CD4-positive, alpha-beta T cell treated with Interleukin-2 at 100 ng/mL for 4 hours (primary cell): ENCODE measurements around the gene ARHGEF10L.

Source experiments
- DNase-seq: peaks from one replicate; pipeline ENCODE4 v3.0.0-alpha.2; 2020; ENCODE audit warnings: low spot score

The ARHGEF10L gene

DNA sequence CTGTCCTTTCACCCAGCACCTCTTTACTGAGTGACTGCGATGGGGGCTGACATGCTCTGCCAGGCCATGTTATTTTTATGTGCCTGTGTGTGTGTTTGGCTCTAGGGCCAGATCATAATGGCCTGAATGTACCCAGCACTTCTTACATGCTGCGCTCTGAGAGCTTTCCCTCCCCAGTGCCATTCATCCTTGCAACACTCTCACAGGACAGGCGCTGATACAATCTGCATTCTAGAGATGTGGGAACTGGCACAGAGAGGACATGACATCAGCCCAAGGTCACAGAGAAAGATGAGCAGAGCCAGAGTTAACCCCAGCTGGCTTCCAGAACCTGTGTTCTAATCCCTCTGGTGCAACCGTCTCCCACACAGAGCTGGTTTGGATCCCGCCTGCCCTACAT is 54.5 kb downstream of the ARHGEF10L start:
- DNase-seq: no peak

DNA sequence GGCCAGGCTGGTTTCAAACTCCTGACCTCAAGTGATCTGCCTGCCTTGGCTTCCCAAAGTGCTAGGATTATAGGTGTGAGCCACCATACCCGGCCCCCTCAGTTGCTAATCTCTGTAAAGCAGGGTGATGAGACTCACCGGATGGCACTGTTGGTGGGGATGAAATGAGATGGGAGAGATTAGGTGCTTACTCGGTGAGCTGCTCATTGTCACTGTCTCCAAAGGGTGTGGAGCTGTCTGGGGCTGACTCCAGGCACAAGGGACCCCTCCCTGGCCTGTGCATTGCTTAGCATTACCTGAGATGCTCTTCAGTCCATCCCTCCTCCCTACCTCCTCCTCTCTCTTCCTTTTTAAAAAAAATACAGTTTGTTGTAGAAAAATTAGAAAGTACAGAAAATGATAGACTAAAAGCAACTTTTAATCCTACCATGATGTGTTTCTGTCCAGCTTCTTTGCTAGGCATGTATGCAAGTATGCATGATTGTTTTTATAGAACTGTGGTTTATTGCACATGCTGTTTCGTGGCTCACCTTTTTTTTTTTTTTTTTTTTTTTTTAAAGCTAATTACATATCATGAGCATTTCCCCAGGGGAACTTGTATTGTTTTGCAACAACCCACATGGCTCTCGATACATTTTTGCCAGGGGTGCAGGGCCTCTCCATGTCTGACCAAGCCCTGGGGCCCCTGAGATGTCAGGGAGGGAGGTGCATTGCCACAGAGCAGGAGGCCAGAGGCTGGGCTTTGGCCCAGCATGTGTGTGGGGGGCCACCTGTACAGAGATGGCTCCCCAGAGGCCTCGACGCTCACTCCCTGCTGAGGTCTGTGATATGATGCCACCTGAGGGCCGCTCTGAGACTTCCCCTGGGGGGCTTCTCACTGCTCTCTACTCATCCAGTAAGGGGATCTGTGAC is 55.4 kb downstream of the ARHGEF10L start:
- no peak for DNase-seq

DNA sequence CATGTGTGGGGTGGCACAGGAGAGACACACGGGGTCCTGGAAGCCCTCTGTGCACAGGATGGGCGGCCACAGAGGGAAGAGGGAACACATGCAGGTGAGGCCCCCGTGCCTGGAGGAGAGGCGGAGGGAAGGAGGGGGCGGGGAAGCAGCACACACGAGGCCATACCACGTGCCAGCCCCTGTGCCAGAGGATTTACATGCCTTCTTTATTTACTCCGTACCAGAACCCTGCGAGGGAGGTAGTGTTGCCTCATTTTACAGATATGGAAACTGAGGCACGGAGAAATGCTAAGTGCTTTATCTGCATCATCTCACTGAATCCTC is 56.1 kb downstream of the ARHGEF10L start:
- DNase-seq: no peak

DNA sequence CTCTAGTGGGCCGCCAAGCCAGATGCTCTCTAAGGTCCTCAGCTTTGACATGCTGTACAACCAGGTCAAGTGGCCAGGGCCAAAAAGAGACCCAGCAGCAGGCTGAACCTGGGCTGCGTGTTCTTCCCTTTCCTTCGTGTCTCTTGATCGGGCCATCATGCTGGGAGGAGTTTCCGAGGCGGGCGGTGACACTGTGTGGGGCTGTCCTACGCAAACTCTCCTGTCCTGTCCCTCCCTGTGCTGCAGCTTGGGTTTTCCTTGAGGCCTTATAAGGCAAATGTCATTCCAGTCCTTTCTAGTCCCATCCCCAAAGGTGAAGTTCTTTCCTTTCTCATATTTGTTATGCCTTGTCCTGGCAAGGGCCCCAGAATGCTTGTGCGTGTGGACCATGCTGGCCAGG is 56.7 kb downstream of the ARHGEF10L start:
- DNase-seq: no peak

DNA sequence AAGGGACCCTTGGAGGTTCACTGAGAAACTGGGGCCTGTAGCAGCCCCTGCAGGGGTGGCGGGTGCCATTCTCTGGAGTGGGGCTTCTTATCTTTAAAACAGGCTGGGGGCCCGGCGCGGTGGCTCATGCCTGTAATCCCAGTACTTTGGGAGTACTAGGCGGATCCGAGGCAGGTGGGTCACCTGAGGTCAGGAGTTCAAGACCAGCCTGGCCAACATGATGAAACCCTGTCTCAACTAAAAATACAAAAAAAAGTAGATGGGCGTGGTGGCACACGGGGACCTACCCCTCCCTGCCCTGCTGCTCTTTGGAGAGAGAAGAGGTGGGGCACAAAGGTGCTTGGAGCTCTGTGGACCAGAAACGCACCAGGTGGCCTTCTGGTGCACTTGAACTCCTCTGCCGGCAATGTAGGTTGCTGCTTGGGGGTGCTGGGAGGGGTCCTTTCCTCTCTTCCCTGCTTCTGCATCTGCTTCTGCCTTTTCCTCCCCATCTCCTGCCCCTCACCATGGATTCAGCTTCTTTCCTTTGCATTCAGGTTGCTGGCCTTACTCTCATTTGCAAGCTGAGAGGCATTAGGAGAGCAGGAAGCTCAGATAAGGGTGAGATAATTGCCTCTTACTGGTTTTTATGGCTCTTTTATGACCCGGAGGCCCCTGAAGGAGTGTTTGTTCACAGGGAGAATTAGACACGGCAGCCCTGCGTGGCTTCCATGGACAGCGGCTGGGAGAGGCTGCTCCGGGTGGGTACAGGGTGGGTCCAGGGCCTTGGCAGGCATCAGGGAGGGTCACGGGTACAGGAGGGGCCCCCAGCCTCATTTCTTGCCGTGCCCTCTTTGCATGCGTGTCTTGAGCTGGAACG is 57.4 kb downstream of the ARHGEF10L start:
- no peak for DNase-seq

DNA sequence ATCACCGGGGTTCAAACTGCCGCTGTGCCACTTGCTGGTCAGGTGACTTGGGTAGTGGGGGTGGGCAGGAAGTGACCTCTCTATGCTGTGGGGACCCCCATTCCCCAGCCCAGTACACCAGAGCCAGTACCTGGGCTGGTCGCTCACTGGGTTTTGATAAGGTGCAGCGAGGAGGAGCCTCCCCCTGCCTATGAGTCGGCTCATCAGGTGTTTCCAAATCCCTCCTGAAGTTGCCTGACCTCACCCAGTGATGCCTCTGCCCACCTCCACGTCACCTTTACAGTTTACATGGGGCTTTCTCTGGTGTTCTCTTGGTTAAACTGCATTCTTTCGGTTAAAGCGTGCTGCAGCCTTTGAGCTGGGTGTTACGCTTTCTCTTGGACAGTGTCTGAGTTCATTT is 58.2 kb downstream of the ARHGEF10L start:
- DNase-seq: no peak

DNA sequence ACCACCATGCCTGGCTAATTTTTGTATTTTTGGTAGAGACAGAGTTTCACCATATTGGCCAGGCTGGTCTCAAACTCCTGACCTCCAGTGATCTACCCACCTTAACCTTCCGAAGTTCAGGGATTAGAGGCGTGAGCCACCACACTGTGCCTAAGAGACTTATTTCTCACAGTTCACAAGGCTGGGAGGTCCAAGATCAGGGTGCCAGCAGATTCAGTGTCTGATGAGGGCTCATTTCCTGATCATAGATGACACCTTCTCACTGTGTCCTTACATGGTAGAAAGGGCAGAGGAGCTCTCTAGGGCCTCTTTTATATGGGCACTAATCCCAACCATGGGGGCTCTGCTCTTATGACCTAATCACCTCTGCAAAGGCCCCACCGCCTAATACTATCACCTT is 58.8 kb downstream of the ARHGEF10L start:
- DNase-seq: no peak

DNA sequence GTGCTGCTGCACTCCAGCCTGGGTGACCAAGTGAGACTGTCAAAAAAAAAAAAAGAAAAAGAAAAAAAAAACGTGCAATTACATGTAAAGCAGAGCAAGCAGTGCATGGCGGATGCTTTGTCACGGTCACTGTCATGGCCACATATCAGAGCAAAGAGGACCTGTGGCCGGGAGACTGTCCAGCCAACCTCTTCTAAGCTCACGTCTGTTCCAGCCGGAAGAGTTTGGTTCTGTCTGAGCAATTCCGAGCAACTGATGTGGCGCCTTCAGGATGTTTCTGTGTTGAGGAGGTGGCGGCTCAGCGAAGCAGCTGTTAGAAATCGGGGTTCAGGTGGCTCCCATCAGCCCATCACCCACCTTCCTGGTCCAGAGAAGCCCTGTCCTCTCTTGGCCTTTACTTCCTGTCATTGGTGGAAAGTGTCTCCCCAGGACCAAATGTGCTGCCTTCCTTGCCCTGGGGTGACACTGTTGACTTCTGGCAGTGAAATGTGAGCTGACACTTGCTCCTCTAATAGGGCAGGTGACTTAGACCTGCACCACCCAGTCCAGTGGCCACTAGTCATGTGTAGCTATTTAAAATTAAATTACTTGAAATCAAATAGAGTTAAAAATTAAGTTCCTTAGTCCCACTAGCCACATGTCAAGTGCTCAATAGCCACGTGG is 59.9 kb downstream of the ARHGEF10L start:
- no peak for DNase-seq

DNA sequence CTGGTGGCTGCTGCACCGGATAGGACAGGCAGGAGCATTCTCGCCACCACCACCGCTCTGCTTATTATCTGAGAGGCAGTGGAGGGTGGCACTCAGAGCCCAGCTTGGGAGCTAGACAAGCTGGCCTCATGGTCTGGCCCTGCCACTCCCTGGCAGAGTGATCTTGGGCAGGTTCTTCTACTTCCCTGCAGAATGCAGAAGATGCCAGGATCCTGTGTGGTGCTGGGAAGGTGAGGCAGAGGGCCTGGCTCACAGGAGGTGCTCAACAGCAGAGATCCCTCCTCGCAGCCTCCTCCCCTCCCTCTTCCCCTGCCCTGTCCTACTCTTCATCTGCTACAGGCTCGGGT is 60.4 kb downstream of the ARHGEF10L start:
- DNase-seq: no peak

DNA sequence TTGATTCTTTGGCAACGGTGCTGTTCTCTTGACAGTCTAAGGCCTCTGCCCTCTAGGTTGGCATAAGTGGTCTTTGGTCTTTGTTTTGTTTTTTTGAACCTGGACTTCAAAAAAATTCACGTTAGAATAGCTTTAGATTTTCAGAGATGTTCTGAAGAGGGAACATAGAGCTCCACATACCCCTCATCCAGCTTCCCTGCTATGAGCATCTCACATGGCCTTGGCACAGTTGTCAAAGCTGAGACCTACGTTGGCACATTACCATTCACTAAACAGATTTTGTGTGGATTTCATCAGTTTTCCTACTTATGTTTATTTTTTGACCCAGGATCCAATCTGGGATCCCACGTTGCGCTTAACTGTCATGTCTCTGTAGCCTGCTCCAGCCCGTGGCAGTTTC is 60.8 kb downstream of the ARHGEF10L start:
- DNase-seq: no peak

DNA sequence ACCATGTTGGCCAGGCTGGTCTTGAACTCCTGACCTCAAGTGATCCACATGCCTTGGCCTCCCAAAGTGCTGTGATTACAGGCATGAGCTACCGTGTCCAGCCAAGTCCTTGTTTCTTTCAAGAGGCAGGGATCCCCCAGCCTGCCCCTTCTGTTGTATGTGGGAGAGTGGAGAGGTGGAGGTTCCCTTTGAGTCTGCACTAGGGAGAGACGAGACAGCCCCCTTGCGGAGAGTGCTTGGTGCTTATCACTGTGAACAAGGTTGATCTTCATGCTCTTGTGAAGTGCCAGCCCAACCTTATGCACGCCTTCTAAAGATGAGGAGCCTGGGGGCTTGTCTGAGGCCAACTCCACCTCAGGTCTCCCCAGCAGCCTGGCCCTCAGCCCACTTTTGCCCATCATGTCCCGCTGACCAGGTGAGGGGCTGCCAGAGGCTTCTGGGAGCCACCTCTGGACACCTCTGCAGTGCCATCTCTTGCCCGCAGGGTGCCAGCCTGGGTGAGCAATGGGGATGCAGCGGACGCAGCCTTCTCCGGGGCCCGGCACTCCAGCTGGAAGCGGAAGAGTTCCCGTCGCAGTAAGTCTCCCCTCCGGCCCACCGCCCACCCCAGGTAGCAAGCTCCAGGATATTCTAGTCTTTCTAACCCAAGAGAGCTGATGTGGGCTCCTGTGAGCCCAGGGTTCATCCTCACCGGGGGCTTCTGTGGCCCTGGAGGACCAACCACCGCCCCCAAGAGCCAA is 62.3 kb downstream of the ARHGEF10L start:
- DNase-seq: no peak

DNA sequence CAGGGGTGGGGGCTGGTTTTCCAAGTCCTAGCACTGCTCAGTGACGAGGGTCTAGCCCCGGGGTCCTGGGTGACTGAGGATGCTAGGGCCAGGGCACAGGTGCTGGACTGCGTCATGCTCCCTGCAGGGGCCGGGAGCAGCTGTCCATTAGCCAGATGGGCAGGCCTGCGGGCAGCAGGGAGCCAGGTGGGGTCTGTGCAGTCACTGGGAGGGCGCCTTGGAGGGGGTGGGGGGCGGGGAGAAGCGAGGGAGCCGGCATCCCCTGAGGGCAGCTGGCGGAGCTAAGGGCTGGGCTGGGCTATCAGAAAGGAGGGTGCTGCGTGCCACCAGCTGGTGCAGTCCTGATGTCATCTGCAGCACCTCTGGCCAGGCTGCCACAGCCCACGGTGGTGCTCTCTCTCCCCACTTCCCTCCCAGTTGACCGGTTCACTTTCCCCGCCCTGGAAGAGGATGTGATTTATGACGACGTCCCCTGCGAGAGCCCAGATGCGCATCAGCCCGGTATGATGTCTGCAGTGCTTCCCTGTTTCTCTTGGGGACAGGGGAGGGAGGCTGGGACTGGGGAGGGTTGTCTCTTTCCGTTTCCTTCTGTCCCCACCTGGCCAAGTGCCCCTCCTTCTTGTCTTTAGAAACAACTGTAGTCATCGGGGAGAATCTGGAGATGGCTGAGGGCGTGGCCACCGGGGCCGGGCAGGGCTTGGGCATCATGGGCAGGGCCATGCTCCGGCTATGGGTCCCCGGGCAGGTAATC is 63.8 kb downstream of the ARHGEF10L start:
- peak; percentile 1 for DNase-seq

DNA sequence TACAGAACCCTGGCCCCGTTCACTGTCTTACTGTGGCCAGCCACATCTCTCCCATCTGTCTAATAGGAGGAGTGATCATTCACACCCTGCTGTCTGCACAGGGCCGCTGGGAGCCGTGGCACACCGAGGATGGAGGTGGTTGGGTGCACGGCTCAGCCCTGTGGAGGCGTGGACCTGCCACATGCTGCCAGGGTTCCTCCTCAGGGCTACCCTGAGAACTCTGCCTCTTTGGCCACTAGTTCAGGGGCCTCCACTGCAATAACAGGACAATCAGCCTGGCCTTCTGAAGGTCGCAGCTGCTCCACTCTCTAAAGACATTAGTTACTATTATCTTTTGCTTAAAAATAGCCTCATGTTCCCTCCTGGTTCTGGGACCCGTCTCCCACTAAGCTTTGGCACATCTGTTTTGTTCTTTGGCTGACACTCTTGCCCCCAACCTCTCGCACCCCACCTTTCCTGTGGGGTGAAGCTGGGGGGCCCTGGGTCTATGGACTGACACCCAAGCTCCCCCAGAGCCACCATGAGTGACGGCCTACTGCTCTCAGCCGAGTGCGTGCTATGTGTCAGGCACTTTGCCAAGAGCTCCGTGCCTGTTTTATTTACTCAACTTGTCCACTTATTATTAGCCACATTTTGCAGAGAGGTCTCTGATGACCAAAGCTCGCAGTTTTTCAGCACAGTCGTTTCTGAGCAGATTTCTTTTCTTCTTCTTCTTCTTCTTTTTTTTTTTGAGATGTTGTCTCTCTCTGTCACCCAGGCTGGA is 66.3 kb downstream of the ARHGEF10L start:
- DNase-seq: no peak

DNA sequence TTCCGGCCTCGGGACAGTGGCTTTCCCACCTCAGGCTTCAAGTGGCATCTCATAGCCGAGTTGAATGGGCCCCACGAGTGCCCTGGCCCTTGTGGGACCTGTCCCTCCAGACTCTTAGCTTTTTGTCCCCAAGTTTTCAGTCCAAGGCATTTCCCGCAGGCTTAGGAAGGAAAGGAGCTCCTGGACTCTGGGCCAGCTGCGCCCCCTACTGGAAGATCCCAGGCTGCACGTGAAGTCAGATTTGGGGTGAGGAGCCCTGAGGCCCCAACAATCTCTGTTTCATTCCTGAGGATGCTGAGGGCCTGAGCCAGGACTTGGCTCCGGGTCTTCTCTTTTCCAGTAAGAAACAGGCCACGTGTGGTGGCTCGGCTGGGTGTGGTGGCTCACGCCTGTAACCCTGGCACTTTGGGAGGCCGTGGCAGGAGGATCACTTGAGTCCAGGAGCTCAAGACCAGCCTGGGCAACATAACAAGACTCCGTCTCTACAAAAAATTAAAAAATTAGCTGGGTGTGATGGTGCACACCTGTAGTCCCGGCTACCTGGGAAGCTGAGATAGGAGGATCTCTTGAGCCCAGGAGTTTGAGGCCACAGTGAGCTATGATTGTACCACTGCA is 67.4 kb downstream of the ARHGEF10L start:
- DNase-seq: peak; percentile 24

DNA sequence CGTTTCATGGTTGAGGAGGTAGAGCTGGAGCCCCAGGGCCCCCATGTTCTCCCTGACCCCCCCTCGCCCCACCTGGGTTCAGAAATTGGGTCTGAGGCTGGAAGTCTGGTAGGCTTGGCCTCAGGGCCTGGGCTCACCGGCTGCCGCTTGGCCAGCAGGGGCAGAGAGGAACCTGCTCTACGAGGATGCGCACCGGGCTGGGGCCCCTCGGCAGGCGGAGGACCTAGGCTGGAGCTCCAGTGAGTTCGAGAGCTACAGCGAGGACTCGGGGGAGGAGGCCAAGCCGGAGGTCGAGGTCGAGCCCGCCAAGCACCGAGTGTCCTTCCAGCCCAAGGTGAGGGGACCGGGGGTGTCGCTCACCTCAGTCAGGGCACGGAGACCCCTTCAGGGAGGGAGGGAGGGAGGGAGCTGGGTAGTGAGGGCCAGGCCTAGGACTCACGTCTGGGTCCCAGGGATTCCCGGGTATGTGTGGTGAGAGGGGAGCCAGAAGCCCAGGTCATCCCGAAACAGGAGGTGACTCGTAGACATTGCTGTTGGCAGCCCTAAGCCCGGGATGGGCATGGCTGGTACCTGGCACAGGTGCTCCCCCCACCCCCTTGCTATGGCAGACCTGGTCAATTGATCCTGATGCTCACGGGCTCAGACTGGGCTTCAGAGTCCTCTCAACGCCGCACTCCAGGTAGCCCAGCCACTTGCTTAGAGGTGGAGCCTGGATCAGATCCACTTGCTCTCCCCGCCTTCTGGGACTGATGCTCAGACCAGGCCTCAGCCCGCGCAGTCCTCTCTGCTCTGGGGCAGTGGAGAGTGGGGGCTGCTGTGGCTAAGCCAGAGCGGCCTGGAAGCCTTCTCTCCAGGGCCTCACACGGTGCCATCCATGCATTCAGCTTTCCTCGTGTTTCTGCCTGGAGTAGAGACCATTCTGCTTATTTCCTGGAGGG is 68.4 kb downstream of the ARHGEF10L start:
- no peak for DNase-seq

DNA sequence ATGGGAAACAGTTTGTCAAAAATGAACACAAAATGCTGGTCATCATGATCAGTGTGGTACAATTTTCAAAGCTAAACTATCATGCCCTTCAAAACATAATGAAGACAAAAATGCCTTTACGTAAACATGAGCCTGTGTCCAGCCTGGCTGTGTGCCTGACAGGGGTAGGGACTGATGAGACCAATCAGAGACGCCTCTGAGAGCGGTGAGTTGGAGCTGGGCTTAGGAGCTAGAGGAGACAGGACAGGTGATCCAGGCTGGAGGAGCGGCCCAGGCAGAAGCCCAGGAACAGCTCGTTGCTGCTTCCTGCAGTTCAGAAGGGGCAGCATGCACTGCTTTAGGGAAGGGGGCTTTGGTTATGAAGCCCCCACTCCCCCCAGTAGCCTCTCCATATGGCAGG is 70.0 kb downstream of the ARHGEF10L start:
- DNase-seq: no peak

DNA sequence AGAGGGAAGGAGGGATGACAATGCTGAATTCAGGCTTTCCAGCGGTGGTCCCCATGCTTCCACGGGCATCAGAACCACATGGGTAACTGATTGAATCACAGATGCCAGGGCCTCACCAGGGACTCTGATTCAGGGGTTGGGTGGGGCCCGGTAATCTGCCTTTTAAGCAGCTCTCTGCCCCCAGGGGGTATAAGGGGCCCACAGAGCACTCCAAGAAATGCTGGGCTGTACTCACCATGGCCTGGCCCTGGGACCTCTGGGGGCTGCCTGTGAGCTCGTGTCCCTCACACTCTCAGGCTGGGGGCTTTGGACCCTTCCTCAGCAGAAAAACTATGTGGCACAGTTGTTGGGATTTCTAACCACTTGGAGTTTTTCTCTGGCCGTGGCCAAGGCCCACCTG is 70.6 kb downstream of the ARHGEF10L start:
- DNase-seq: no peak

DNA sequence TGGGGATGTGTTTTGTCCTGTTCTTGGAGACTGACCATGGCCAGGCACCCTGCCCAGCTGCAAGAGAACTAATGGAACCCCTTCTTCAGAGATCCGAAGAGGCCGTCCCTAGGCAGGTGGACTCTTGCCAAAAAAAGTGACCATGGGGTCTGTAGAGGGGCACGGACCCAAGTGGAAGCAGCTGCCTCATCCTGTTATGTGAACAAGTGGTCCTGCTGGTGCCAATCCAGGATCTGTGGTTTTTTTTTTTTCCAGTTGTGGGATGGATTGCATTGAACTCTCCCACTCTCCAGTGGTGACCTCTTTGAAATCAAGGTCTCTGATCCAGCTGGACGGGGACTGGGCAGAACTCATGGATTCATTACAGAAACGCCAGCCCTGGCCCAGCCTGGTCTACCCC is 71.2 kb downstream of the ARHGEF10L start:
- no peak for DNase-seq

DNA sequence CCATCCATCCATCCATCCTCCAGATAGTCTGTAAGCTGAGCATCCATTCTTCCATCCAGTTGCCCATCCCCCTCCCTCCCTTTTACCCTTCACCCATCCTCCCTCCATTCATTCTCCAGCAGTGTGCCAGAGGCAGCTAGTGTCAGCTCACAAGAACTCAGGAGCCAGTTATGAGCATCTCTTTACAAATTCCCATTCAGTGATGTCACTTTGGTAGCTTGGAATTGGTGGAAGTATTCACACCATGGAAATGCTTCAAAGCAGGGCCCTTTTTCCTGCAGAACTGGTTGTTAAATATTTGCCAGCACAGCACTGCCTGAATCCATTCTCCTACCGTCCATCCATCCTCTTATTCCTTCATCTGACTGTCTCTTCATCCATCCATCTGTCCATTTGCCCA is 72.5 kb downstream of the ARHGEF10L start:
- DNase-seq: no peak
